Amniotic stem cell (primary cell): ENCODE results near the gene PTH2.
A peak's percentile ranks its signal among the peaks of the same experiment; 100 is the strongest.
"Not testable (repeated sequence)": the region's sequence is repeated elsewhere in the genome, so short reads cannot be mapped to it uniquely, and the experiment has no call there.

Source experiments
- DNase-seq: peaks from one replicate; lab custom pipeline; 2025; lab: John Stamatoyannopoulos, UW

Gene PTH2

GRCh38 chr19:49423071-49423984 lies at the start of gene PTH2:
Gene PTH2, minus strand, starts transcription at chr19:49423441. Its CDS starts 102 bp downstream, at chr19:49423339.
- no peak for DNase-seq

GRCh38 chr19:49472936-49473335 lies 49.7 kb upstream of the PTH2 start:
- DNase-seq = no peak

- DNase-seq = no peak
These were observed 47.4 kb upstream of the PTH2 start for GRCh38 chr19:49470615-49470978.

- no peak for DNase-seq
These were observed 46.8 kb upstream of the PTH2 start for GRCh38 chr19:49469828-49470614.

GRCh38 chr19:49468746-49469447 lies 45.7 kb upstream of the PTH2 start:
- DNase-seq = no peak

- no peak for DNase-seq
These were observed 45.0 kb upstream of the PTH2 start for GRCh38 chr19:49468199-49468598.

GRCh38 chr19:49465371-49465770 lies 42.1 kb upstream of the PTH2 start:
- DNase-seq = no peak

GRCh38 chr19:49463960-49464740 lies 40.9 kb upstream of the PTH2 start:
- DNase-seq = no peak

- no peak for DNase-seq
These were observed 39.3 kb upstream of the PTH2 start for GRCh38 chr19:49462492-49462891.

GRCh38 chr19:49461656-49462055 lies 38.4 kb upstream of the PTH2 start:
- no peak for DNase-seq

- DNase-seq = not testable (repeated sequence)
These were observed 37.9 kb upstream of the PTH2 start for GRCh38 chr19:49461130-49461529.

- no peak for DNase-seq
These were observed 36.1 kb upstream of the PTH2 start for GRCh38 chr19:49459388-49459787.

GRCh38 chr19:49458567-49458903 lies 35.3 kb upstream of the PTH2 start:
- no peak for DNase-seq

GRCh38 chr19:49456326-49456725 lies 33.1 kb upstream of the PTH2 start:
- no peak for DNase-seq

GRCh38 chr19:49455773-49456172 lies 32.5 kb upstream of the PTH2 start:
- no peak for DNase-seq

GRCh38 chr19:49453757-49454240 lies 30.6 kb upstream of the PTH2 start:
- no peak for DNase-seq

- DNase-seq = peak; percentile 96
These were observed 29.9 kb upstream of the PTH2 start, which contains the start of gene ALDH16A1 for GRCh38 chr19:49453013-49453756. Gene ALDH16A1, plus strand, starts transcription at chr19:49453225. Its CDS starts 107 bp downstream, at chr19:49453332.

- peak; percentile 99 for DNase-seq
These were observed 28.4 kb upstream of the PTH2 start, which contains the start of gene PIH1D1 for GRCh38 chr19:49451430-49452181. Gene PIH1D1, minus strand, starts transcription at chr19:49451814. Its CDS starts 240 bp downstream, at chr19:49451574.

GRCh38 chr19:49450405-49450804 lies 27.2 kb upstream of the PTH2 start:
- no peak for DNase-seq

GRCh38 chr19:49448432-49448786 lies 25.2 kb upstream of the PTH2 start:
- no peak for DNase-seq
